ENCODE data around the gene RICTOR. TPM values are rescaled to one million over a fixed set of nuclear protein-coding genes. Genes with fewer than 3 reads are reported as not detected.

The RICTOR gene
- total and polyA plus RNA-seq, 9 of the 15 experiments (the other 6 are each of a cell fraction or from before 2014, with no cell fraction given) = 13.9 to 46.6 (median 22.6) TPM

- TF ChIP-seq KDM4B (IDR thresholded peaks at IDR 0.05; ENCODE audit: borderline replicate concordance in 2 of 2, low read depth in 1 of 2) (peak in 1 of 2 experiments; percentile 49; a peak in 1 of 4 replicates), ZNF609 (CRISPR knock-in tag; IDR thresholded peaks at IDR 0.05; ENCODE audit: borderline replicate concordance) (no peak), GTF2A2 (tag; IDR thresholded peaks at IDR 0.05) (no peak), STAG1 (CRISPR knock-in tag; IDR thresholded peaks at IDR 0.05; ENCODE audit: borderline replicate concordance) (no peak), ASH1L (IDR thresholded peaks at IDR 0.05; ENCODE audit: borderline replicate concordance, low read depth, partially characterized antibody) (no peak), E2F6 (IDR thresholded peaks at IDR 0.05; ENCODE audit: borderline replicate concordance in 1 of 2, extremely low read depth in 1 of 2, insufficient read depth in 1 of 2, insufficient read length in 1 of 2, low read depth in 1 of 2, low read length in 1 of 2, poor library complexity in 1 of 2, severe bottlenecking in 1 of 2) (peak; percentile 55 to 73), RBFOX2 (IDR thresholded peaks at IDR 0.05; ENCODE audit: low read depth, low read length) (peak; percentile 90), KLF6 (CRISPR knock-in tag; IDR thresholded peaks at IDR 0.05; ENCODE audit: borderline replicate concordance) (no peak), PURB (CRISPR knock-in tag; IDR thresholded peaks at IDR 0.05; ENCODE audit: low read depth) (no peak), GABPB1 (CRISPR knock-in tag; IDR thresholded peaks at IDR 0.05) (0 out of 2 replicates have a peak, but pooled peaks have one; percentile 49), CBFA2T3 (IDR thresholded peaks at IDR 0.05) (no peak), ARID4B (CRISPR knock-in tag; IDR thresholded peaks at IDR 0.05) (peak; percentile 1; the same call in 1 of the 2 replicates), HDAC2 (IDR thresholded peaks at IDR 0.05) (peak; percentile 58; the same call in 1 of the 2 replicates)
Observed at GRCh38 chr5:39074017-39074814, at the start of gene RICTOR (continued).
